Left lobe of liver (tissue), 2 donors: ENCODE results near the gene GSTA2. TPM values are rescaled to one million over a fixed set of nuclear protein-coding genes. Genes with fewer than 3 reads are reported as not detected.
"Not testable (repeated sequence)": the region's sequence is repeated elsewhere in the genome, so short reads cannot be mapped to it uniquely, and the experiment has no call there.

ENCODE experiments used
- ATAC-seq: fragments of 200-7000 bp; cut with Tn5 transposase; one replicate; pipeline ENCODE4 v1.9.1; 2020; ENCODE audit warnings: mild to moderate bottlenecking, moderate library complexity
- DNase-seq: peaks from one replicate; pipeline ENCODE4 v3.0.0-alpha.2; 2020; ENCODE audit warnings: low spot score
- total RNA-seq: library from RNA; stranded (reverse); gene quantifications from one replicate; pipeline ENCODE4 v1.2.1, GENCODE V29; 2021
- donor health status: DM: no; HTN: no; CAD: no; lungs with moderate emphysema.
- donor health status: DM: no; HTN: yes; CAD: no.

GSTA2 gene
- total RNA-seq, 1 donor from 2014 or later, result 45.2 TPM

DNA sequence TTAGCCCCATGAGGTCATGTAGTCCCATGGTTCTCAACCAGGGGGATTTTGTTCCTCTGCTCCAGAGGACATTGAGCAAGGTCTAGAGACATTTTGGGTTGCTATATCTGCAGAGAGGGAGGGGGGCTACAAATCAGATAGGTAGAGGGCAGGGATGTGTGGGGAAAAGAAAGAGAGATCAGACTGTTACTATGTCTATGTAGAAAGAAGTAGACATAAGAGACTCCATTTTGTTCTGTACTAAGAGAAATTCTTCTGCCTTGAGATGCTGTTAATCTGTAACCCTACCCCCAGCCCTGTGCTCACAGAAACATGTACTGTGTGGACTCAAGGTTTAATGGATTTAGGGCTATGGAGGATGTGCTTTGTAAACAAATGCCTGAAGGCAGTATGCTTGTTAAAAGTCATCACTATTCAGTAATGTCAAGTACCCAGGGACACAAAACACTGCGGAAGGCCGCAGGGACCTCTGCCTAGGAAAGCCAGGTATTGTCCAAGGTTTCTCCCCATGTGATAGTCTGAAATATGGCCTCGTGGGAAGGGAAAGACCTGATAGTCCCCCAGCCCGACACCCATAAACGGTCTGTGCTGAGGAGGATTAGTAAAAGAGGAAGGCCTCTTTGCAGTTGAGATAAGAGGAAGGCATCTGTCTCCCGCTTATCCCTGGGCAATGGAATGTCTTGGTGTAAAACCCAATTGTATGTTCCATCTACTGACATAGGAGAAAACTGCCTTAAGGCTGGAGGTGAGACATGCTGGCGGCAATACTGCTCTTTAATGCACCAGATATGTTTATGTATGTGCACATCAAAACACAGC lies 1.4 kb downstream of the GSTA2 start:
- not testable (repeated sequence) for ATAC-seq, DNase-seq

DNA sequence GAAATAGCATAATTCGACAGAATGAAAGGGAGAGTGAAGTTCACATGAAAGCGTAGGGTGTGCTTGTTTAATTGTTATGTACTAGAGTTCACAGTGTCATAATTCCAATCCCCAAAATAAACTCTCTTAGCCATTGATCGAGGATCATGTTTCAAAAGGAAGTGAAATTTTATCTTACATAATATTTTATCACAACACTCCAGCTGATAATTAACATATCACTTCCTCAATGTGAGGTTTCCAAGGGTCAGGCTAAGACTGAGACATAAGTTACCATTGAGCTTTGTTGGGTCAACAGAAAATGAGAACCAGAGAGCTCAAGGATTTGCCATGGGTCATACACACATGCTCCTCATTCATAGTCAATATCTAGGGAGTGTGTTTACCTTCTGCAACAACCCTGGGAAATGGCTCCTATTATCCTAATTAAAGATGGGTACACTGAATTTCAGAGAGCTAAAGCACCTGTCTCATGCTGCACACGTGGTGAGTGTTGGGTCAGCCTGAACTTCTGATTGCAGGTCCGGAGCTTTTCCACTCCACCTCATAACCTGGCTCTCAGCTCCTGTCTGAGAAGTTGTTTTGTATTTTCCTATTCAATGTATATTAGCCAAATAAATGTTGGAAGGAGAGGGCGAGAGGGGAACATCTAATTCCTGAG lies 3.0 kb downstream of the GSTA2 start:
- ATAC-seq (peak; percentile 43), DNase-seq (no peak)

DNA sequence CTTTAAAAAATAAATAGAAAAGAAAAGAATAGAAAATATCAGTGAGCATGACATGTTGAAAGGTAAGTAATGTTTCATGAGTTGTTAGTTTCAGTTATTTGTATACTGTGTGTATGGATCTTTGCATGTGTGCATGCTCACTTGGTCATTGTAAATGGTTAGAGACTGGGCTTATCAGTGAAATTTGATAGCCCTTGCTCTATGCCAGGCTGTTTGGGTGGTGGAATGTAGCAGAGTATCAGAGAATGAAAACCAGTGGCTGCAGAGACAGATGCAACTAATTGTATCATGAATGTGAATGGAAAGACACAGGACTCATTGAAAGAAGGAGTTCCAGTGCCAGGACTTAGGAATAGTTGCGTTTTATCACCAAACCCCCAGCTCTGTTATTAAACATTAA lies 4.2 kb downstream of the GSTA2 start:
- ATAC-seq (peak; percentile 54), DNase-seq (no peak)

DNA sequence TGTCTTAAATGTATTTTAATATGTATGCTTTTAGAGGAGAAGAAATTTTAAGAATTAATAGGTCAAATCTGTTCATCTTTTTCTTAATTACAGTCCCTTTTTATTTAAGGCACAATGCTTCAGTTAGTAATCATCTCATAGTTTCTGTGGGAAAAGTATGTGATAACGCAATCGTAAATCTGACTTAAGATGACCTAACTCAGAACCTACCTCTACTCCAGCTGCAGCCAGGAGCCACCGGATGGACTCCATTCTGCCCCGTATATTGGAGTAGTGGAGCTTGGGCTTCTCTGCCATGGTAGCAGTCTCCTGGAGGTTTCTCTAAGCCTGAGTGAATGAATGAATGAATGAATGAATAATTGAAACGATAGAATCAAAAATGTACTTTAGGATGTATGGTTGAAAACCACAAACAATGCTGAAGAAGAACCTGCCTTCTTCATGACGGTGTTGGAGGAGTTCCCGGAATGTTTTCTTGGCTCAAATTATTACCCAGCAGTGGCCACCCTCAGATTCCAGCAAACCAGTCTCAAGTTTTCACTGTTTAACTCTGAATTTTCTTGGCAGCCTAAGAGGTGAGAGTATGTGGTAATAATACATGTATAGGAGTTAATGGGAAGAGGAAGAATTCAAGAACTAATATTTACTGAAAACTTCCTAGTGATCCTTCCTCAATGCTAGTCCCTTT lies 5.5 kb downstream of the GSTA2 start:
- DNase-seq, ATAC-seq: not testable (repeated sequence)

DNA sequence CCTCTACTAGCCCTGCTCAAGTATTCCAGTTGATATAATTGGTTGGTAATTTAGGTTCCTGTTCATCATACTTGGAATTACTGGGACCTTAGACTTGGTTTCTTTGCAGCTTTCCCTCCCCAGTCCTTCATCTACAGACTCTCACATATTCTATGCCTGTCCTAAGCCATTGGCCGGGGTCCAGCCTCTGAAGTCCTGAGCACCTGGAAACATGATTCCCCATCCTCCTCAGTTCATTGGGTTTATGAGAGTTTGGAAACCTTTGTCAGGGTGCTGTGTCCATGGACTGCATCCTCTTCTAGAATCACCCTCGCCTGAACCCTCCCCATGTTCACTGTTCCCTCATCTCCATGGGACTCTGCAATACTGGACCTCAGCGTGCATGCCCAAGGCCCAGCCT lies 8.8 kb downstream of the GSTA2 start:
- no peak for ATAC-seq
- DNase-seq, result no peak

DNA sequence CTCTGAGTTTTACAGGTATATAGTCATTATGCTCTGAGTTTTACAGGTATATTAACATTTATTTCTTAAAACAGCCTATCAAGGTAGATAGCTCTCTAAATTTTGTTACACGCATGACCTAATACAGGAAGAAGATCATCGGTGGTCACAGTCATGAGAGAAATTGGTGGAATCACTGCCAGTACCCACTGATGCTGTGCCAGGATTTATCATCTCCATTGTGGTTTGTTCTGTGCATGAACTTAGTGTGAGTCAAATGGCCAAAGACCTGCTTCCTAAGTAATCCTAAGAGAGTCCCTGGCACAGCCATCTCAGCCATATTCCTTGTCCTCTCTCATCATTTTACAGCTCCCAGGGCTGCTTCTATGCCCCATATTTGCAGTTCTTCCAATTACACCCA lies 10.1 kb downstream of the GSTA2 start:
- not testable (repeated sequence) for ATAC-seq

DNA sequence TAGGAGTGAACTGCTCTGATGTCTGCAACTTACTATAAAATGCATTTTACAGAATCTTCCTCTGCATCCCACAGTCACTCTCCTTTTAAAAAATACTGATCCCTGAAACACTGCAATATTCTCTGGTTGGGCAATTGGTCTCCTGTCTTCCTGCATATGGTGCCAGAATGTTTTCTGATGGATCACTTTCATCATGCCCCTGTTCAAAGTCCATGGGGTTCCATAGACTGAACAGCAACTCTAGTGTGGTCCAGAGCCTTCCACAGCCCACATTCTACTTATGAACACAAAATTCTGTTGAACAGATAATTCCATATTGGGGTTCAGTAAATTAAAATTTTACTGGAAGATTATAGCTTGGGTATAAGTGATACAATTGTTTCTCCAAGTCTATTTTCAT lies 11.0 kb downstream of the GSTA2 start:
- ATAC-seq, result peak; percentile 78

More for the DNA sequence above, 10.1 kb downstream of the GSTA2 start:
- not testable (repeated sequence) for DNase-seq

DNA sequence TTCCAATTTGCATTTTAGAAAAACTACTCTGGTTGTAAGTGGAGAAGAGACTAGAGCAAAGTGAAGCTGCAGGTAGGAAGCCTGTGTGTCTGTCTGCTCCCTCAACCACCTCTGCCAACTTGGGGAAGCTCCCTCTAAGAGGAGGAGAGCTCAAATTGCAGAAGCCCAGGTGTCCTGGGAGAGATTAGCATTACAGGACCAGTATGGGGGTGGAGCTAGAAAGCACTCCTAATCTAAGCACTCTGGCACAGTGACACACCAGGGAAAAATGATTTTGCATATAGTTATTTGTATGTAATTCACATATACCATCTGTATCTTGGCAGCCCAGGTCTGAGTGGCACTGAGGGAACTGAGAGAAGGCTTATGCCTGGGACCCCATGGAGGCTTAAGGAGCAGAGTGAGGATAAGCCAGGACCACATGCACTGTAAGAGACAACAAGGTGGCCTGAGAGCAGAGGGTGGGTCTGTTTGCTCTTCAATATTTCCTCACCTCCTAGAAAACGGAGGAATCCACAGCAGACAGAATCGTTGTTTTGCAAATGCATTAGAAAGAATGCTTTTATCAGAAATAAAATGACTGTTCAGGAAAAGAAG lies 13.6 kb downstream of the GSTA2 start:
- no peak for DNase-seq
- ATAC-seq, result peak; percentile 10

More for the DNA sequence above, 11.0 kb downstream of the GSTA2 start:
- DNase-seq, result no peak

DNA sequence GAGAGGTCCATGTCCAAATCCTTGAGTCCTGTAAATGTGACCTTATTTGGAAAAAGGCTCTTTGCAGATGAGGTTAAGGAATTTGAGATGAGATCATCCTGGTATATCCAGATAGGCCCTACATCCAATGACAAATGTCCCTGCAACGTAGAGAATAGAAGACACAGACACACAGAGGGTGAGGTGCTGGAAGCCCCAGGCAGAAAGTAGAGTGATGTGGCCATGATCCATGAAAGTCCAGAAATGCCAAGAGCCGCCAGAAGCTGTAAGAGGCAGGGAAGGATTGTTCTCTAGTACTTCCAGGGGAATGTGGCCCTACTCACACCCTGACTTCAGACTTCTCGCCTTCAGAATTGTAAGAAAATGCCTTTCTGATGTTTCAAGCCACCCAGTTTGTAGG lies 16.0 kb downstream of the GSTA2 start:
- DNase-seq, ATAC-seq: not testable (repeated sequence)

DNA sequence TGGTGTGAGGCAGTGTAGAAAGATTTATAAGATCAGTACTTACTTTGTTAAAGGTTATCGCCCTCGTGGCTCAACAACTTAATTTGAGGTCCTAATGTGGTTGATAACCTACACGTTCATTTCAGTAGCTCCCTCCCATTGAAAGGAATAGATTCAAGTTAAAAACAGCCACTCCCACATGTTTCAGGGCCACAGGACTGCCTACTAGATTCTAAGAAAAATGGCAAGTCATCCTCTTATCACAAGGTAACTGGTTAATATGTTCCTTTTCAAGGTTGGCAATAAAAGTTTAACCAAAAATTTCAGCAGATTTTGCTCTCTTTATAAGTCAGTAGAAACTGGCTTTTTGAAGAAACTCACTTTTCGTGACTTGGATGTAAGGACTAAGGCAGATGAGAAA lies 17.1 kb downstream of the GSTA2 start:
- ATAC-seq, result peak; percentile 42

DNA sequence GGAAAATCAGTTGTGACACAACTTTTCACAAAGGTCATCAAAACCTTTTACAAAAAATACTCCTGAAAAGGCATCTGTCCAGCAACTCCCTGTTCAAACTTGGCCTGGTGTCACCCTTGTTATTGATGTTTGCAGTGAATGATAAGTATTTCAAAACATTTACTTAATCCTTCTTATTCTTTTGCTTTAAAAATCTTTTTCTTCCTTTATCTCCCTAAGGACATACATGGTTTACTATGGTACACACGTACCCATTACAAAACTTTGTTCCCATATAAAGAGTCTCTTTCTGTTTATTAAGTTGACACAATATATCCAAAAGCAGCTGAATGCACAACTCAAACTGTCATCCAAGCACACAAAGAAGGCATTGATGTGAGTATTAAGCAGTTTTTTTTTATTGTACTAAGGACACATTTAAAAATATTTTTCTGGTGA lies 17.5 kb downstream of the GSTA2 start:
- DNase-seq, result peak; percentile 58
- ATAC-seq, result peak; percentile 66

More for the DNA sequence above, 17.1 kb downstream of the GSTA2 start:
- no peak for DNase-seq

DNA sequence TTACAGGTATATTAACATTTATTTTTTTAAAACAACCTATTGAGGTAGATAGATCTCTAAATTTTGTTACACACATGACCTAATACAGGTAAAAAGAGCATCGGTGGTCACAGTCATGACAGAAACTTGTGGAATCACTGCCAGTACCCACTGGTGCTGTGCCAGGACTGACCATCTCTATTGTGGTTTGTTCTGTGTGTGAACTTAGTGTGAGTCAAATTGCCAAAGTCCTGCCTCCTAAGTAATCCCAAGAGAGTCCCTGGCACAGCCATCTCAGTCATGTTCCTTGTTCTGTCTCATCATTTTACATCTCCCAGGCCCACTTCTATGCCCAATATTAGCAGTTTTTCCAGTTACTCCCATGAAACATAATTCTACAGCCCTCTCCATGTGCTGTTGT lies 21.4 kb downstream of the GSTA2 start:
- no peak for DNase-seq
- peak; percentile 40 for ATAC-seq

DNA sequence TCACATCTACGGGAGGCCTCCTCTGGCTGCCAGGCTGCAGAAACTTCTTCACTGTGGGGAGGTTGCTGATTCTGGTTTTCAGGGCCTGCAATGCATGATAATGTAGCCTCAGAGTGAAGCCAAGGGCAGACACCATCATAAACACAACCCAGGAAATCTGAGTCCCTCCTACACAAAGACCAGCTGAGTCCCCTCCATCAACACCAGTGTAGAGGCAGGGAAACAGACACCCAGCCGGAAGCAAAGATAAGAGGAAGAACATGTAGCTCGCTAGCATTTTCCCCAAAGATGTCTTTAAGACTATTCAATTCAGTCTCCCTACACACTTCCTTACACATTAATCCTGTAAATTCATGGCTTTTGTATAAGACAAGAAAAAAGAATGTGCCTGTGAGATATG lies 23.6 kb downstream of the GSTA2 start:
- ATAC-seq, result no peak
- no peak for DNase-seq

DNA sequence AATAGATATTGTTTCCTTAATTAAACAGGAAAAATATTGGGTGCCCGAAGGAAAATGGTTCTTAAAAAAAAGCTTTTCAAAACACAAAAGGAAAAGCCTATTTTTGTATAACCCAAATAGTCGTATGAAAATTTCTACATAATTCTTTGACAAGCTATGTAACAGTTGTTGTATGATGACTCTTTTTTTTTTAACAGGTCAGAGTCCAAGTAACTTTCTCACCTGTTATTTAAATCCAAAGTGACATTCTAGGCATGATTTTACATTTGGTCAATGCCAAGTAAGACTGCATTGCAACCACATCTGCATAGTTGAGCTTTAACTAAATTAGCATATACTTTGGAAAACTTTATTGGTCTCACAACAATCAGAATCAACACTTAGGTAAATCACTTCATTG lies 24.1 kb downstream of the GSTA2 start:
- ATAC-seq, result no peak
- DNase-seq, result no peak

DNA sequence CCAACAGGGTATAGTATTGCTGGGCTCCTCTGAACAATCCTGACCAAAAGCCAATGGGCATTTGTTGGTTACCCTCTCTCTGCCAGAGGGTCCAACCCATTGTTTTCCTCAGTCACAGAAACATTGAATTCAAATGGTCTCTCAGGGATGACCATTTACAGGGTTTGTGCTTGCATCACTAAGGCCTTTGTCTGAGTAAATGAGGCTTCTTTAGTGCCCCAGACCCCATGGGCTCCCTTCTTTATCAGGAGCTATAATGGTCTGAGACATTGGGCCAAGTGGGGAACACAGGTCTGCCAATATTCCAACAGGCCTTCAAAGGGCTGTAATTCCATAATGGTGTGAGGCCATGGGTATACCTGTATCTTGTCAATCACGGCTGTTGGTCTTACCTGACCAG lies 27.1 kb downstream of the GSTA2 start:
- no peak for ATAC-seq
- DNase-seq, result no peak

DNA sequence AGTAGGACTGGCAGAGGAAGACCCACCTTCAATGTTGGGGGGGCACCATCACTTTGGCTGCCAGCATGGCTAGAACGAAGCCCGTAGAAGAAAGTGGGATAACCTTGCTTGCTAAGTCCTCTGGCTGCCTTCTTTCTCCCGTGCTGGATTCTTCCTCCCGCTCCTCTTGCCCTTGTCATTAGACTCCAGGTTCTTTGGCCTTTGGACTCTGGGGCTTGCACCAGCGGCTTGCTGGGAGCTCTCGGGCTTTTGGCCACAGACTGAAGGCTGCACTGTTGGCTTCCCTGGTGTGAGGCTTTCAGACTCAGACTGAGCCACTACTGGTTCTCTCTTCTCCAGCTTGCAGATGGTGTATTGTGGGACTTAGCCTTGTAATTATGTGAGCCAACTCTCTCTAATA lies 28.2 kb downstream of the GSTA2 start:
- ATAC-seq (peak; percentile 86), DNase-seq (peak; percentile 89)

DNA sequence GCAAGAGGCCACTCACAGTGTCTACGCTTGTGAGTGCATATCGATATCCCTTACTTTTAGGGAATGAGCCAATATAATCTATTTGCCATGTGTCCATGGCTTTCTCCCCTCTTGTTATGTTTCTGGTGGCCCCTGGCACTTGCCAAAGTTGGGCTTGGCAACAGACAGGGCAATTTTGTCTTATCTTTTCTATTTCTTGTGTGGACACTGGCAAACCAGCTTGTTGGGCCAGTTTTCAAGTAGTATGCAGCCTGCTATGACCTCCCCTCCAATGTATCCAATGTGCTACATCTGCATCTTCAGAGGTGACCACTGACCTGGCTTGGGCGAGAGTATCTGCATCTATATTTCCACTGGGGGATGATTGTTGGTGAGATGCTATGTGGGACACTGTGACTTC lies 29.2 kb downstream of the GSTA2 start:
- ATAC-seq (peak; percentile 7), DNase-seq (no peak)

DNA sequence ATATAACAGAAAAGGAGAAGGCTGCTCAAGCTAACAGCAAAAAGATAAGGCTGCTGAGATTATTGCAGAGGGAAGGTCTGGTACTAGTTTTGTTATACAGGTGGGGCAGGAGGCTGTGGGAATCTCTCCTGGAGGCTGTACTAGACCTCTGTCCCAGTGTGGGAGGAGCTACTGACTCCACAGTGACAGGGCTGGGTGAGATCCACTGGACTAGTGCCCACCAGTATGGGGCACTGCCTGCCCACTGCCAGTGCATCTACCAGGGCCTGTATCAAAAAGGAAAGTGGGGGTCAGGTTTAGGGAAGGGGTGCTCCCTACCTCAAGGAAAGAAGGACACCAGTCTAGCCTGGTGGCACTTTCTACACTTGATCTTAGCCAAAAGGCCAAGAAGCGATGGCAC lies 30.1 kb downstream of the GSTA2 start:
- DNase-seq, result peak; percentile 52

DNA sequence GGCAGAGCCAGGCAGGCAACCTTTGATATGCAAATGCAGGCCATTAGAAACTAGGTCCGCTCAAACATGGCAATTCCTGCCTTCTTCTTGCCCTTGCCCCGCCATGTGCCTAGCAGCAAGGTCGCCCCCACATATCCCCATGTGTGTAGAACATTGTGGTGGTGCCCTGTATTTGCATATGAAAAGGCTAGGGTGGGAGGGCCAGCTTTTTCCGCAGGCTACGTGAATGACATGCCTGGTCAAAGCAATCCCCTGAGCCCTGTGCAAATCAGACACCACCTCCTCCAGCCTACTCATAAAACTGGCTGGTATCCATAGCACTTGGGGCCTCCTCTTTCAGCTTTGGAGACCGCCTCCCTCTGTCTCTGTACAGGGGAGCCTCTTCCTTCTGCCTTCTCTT lies 31.6 kb downstream of the GSTA2 start:
- ATAC-seq, result no peak
- no peak for DNase-seq

More for the DNA sequence above, 30.1 kb downstream of the GSTA2 start:
- peak; percentile 58 for ATAC-seq

DNA sequence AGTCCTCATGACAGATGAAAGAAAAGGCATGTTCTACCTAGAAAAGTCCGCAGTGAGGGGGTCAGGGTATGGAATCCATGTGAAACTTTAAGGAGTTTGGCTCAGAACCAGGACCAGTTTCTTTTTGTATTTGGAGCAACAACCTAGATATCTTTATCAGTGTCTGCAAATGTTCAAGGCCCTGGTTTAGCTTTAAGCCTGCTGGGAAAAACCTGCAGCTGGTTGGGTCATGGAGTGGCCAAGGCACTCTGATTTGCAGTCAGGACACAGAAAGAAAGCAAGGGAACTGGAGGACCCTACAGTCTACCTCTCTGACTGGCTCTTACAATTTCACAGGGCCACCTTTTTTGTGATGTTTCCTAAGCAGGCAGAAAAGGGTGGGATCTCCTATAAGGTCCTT lies 33.7 kb downstream of the GSTA2 start:
- DNase-seq (no peak), ATAC-seq (no peak)

DNA sequence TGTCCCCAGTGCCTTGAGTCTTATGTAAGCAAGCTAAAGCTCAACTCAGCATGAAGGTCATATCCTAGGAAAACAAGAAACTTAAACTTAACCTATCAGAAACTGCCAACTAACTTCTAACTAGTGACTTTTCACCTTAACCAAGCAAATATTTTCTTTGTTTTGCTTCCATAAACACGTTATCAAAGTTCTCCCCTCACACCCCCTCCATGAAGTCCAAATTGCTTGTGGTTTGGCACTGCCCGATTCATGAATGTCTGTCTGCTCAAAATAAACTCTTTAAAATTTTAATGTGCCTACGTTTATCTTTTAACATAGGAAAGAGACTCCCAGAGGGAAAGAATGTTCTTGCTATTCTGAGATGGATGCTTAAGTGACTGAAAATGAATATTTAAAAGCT lies 34.9 kb downstream of the GSTA2 start:
- ATAC-seq, result peak; percentile 35

More for the DNA sequence above, 34.9 kb downstream of the GSTA2 start:
- peak; percentile 65 for DNase-seq
